H1 (cell line): Measurements from ENCODE around the gene TIMP3. TPM values are rescaled to one million over a fixed set of nuclear protein-coding genes. Genes with fewer than 3 reads are reported as not detected.

Experiments used
- TAF1 ChIP-seq: IDR thresholded peaks from 2 replicates; pipeline ENCODE4 v1.6.1; 2011; ENCODE audit warnings: mild to moderate bottlenecking, low read depth, low read length
- polyA plus RNA-seq, 7 experiments: library from polyadenylated mRNA; depleted of rRNA in 3 of 7; stranded (reverse) in 5 of 7; unstranded in 2 of 7; fragments of >200 nt in 5 of 7; fragments of 200-250 nt in 2 of 7; gene quantifications; 1 replicate in 5 of 7; 2 replicates in 1 of 7; 4 replicates in 1 of 7; pipeline versions ENCODE4 v1.2.1 to v1.2.3, GENCODE V29; 2011 to 2013; ENCODE audit warnings: missing spikeins in 2 of 7, mixed read lengths in 2 of 7
- total RNA-seq: library from RNA; stranded (reverse); fragmentation: NEBNext Ultra II Directional; extraction: Animal tissue kit (Norgen Biotek cat#: 25700); gene quantifications from 2 replicates; pipeline ENCODE4 v1.2.1, GENCODE V29; 2021
- TF ChIP-seq, protein P1 (sequence below), 3 experiments: IDR thresholded peaks; 1 replicate in 2 of 3; 2 replicates in 1 of 3; pipeline versions ENCODE4 v1.5.1 to v1.6.1; 2011; ENCODE audit warnings: low read length in 3 of 3, mild to moderate bottlenecking in 3 of 3, inconsistent platforms in 2 of 3, low read depth in 1 of 3, moderate library complexity in 1 of 3; ENCODE audit not compliant: insufficient read depth in 1 of 3; ENCODE audit errors: control extremely low read depth in 1 of 3
- TF ChIP-seq, protein P2 (sequence below): fragments of 300-600 bp; sonication (generic); IDR thresholded peaks from 2 replicates; pipeline ENCODE4 v1.7.1; 2012; ENCODE audit warnings: low read length, moderate library complexity, mild to moderate bottlenecking, inconsistent platforms; ENCODE audit not compliant: insufficient replicate concordance

The TIMP3 gene
- total and polyA plus RNA-seq, 2 of the 8 experiments (the other 6 are each of a cell fraction or from before 2014, with no cell fraction given) = 1.3 to 4.7 TPM

DNA sequence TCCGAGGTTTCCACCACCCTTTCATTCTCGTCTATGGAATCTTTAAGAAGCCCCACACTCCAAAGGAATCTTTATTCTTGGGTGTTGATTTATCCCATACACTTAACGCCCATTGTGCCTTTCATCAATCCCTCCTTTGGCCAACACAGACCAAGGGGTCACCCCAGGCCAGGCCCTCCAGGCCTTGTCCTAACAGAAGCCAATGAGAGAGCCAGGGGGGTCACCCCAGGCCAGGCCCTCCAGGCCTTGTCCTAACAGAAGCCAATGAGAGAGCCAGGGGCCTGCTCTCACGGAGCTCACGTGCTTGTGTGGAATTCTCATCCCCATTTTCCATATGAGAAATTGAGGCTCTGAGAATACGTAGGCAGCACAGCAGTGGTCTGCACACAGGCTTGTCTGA is 47.9 kb upstream of the TIMP3 start (continued):
- TF ChIP-seq, protein P1, sequence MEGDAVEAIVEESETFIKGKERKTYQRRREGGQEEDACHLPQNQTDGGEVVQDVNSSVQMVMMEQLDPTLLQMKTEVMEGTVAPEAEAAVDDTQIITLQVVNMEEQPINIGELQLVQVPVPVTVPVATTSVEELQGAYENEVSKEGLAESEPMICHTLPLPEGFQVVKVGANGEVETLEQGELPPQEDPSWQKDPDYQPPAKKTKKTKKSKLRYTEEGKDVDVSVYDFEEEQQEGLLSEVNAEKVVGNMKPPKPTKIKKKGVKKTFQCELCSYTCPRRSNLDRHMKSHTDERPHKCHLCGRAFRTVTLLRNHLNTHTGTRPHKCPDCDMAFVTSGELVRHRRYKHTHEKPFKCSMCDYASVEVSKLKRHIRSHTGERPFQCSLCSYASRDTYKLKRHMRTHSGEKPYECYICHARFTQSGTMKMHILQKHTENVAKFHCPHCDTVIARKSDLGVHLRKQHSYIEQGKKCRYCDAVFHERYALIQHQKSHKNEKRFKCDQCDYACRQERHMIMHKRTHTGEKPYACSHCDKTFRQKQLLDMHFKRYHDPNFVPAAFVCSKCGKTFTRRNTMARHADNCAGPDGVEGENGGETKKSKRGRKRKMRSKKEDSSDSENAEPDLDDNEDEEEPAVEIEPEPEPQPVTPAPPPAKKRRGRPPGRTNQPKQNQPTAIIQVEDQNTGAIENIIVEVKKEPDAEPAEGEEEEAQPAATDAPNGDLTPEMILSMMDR (IDR thresholded peaks at IDR 0.05; ENCODE audit: control extremely low read depth in 1 of 3, insufficient read depth in 1 of 3, low read depth in 1 of 3, low read length in 3 of 3) = no peak
- TF ChIP-seq, protein P2, sequence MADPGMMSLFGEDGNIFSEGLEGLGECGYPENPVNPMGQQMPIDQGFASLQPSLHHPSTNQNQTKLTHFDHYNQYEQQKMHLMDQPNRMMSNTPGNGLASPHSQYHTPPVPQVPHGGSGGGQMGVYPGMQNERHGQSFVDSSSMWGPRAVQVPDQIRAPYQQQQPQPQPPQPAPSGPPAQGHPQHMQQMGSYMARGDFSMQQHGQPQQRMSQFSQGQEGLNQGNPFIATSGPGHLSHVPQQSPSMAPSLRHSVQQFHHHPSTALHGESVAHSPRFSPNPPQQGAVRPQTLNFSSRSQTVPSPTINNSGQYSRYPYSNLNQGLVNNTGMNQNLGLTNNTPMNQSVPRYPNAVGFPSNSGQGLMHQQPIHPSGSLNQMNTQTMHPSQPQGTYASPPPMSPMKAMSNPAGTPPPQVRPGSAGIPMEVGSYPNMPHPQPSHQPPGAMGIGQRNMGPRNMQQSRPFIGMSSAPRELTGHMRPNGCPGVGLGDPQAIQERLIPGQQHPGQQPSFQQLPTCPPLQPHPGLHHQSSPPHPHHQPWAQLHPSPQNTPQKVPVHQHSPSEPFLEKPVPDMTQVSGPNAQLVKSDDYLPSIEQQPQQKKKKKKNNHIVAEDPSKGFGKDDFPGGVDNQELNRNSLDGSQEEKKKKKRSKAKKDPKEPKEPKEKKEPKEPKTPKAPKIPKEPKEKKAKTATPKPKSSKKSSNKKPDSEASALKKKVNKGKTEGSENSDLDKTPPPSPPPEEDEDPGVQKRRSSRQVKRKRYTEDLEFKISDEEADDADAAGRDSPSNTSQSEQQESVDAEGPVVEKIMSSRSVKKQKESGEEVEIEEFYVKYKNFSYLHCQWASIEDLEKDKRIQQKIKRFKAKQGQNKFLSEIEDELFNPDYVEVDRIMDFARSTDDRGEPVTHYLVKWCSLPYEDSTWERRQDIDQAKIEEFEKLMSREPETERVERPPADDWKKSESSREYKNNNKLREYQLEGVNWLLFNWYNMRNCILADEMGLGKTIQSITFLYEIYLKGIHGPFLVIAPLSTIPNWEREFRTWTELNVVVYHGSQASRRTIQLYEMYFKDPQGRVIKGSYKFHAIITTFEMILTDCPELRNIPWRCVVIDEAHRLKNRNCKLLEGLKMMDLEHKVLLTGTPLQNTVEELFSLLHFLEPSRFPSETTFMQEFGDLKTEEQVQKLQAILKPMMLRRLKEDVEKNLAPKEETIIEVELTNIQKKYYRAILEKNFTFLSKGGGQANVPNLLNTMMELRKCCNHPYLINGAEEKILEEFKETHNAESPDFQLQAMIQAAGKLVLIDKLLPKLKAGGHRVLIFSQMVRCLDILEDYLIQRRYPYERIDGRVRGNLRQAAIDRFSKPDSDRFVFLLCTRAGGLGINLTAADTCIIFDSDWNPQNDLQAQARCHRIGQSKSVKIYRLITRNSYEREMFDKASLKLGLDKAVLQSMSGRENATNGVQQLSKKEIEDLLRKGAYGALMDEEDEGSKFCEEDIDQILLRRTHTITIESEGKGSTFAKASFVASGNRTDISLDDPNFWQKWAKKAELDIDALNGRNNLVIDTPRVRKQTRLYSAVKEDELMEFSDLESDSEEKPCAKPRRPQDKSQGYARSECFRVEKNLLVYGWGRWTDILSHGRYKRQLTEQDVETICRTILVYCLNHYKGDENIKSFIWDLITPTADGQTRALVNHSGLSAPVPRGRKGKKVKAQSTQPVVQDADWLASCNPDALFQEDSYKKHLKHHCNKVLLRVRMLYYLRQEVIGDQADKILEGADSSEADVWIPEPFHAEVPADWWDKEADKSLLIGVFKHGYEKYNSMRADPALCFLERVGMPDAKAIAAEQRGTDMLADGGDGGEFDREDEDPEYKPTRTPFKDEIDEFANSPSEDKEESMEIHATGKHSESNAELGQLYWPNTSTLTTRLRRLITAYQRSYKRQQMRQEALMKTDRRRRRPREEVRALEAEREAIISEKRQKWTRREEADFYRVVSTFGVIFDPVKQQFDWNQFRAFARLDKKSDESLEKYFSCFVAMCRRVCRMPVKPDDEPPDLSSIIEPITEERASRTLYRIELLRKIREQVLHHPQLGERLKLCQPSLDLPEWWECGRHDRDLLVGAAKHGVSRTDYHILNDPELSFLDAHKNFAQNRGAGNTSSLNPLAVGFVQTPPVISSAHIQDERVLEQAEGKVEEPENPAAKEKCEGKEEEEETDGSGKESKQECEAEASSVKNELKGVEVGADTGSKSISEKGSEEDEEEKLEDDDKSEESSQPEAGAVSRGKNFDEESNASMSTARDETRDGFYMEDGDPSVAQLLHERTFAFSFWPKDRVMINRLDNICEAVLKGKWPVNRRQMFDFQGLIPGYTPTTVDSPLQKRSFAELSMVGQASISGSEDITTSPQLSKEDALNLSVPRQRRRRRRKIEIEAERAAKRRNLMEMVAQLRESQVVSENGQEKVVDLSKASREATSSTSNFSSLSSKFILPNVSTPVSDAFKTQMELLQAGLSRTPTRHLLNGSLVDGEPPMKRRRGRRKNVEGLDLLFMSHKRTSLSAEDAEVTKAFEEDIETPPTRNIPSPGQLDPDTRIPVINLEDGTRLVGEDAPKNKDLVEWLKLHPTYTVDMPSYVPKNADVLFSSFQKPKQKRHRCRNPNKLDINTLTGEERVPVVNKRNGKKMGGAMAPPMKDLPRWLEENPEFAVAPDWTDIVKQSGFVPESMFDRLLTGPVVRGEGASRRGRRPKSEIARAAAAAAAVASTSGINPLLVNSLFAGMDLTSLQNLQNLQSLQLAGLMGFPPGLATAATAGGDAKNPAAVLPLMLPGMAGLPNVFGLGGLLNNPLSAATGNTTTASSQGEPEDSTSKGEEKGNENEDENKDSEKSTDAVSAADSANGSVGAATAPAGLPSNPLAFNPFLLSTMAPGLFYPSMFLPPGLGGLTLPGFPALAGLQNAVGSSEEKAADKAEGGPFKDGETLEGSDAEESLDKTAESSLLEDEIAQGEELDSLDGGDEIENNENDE = no peak
- TF ChIP-seq TAF1 = no peak
